GM18909 (cell line): ENCODE data around the gene CLDN24.

Experiments
- ATAC-seq: cut with Tn5 transposase; IDR thresholded peaks from one replicate; pipeline ENCODE4 v1.9.1; 2021; ENCODE audit warnings: mild to moderate bottlenecking; ENCODE audit not compliant: unreplicated experiment, poor library complexity

The CLDN24 gene

GRCh38 chr4:183322326-183322725 lies at the start of gene CLDN24:
Gene CLDN24, minus strand, starts transcription at chr4:183322426. Its CDS starts 0 bp downstream, at chr4:183322426.
- ATAC-seq = no peak

- ATAC-seq = no peak
Observed at GRCh38 chr4:183370786-183371185, 48.6 kb upstream of the CLDN24 start.

- ATAC-seq = no peak
Observed at GRCh38 chr4:183369073-183369472, 46.8 kb upstream of the CLDN24 start.

- ATAC-seq = no peak
Observed at GRCh38 chr4:183366206-183366835, 44.1 kb upstream of the CLDN24 start.

DNA sequence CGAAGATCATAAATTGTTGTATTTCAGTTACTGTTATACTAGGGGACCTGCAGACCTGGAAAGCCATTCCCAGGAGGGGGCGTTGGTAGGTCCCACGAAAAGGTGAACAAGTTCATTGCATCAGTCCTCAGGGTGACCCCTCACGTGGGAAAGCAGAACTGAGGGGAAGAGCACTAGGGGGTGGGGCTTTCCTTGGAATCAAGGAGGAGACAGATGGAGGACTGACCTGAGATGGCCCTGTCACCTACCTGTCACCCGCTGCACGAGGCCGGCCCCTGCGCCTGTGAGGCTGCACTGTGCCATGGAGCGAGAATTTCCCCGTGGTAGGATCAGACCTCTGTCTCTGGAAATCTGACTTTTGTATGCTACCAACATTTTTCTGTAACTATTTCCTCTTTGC lies 41.8 kb upstream of the CLDN24 start:
- ATAC-seq = no peak

- ATAC-seq = no peak
Observed at GRCh38 chr4:183362916-183363542, 40.8 kb upstream of the CLDN24 start.

- no peak for ATAC-seq
Observed at GRCh38 chr4:183362036-183362435, 39.8 kb upstream of the CLDN24 start.

DNA sequence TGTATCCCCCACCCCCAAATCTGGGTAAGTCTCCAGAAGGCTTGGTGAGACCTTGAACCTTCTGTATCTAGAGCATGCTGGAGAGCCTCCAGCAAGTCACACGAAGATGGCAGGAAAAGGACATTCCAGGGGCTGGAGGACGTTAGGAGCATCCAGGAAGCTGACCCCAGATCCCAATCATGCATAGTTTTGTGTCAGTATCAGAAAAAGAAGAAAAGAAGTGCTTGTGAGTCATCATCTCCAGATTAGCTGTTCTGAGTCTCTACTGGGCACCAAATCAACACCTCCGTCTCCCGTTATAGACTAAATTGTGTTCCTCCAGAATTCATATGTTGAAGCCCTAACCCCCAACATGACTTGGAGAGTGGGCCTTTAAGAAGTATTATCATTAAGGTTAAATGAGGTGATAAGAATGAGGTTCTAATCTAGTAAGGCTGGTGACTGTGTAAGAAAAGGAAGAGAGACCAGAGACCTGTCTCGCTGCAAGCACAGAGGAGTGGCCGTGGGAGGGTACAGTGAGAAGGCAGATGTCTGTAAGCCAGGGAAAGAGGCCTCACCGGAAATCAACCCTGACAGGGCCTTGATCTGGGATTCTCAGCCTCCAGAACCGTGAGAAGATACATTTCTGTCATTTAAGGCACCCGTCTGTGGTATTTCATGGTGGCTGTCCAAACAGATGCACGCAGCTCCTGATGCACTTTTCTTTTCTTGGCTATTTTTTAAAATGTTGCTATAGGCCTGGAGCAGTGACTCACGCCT lies 38.1 kb upstream of the CLDN24 start:
- no peak for ATAC-seq

DNA sequence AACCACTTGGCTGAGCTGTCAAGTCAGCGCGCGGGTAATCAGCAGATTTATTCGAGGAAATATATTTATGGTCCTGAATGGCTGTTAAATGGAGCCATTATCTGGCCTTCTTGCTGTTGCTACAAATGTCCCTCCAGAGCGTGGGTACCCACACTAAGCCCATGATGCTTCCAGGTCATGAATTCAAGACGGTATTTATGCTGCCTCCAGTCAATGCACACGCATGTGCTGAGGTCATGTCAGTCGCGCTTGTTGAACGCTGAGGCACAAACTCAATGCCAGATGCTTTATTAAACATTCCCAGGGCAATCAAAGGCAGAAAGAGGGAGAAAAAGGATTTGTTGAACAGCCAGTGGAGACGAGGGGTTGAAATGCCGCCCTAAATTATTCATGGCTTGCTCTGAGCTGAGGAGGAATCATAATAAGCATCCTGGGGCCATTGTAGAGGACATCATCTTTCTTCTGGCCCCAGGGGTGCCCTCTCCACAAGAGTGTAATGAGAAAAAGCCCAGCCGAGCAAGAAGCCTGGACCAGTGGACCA lies 36.1 kb upstream of the CLDN24 start:
- no peak for ATAC-seq

GRCh38 chr4:183356931-183357675 lies 34.9 kb upstream of the CLDN24 start:
- ATAC-seq = no peak

DNA sequence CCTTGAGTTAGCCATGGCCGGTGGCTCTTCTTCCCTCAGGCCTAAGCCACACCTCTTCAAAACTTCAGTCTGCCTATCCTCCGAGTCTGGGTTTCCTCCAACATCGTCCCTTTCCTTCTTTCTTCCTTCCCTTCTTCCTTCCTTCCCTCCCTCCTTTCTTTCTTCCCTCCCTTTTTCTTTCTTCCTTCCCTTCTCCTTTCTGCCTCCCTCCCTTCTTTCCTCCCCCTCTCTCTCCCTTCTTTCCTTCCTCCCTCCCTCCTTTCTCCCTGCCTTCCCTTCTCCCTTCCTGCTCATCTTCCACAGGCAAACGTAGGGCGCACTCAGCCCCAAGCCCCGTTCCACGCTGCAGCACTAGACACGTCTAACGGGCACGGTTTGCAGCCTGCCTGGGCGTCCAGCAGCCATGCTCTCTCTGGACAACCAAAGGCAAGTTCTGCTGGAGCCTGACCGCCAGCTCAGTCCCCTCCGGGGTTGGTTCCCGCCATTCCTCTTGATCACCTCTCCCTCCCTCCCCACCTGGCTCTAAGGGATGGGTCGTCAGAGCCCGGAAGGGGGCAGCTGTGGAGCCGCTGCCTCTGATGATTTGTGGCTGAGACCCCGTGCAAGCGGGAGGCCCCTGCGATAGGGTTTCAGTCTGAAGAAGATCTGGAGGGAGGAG lies 34.1 kb upstream of the CLDN24 start:
- ATAC-seq = no peak

DNA sequence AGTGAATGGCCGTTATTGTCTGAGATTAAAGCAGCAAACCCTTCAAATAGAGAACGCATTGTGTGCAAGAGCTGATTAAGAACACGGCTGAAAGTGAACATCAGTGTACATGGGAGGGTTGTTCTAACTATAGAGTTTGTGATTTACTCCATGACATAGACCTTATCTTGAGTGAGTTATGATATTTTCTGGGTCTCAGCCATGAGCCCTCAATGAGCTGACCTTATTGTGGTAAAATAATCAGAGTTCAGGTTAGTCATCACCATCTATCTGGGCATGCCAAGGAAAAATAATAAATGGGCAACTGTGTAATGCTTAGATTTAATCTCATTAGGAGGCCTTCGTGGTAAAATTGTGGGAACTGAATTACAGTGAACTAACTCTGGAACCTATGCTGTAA lies 33.2 kb upstream of the CLDN24 start:
- no peak for ATAC-seq

- no peak for ATAC-seq
Observed at GRCh38 chr4:183354219-183354618, 32.0 kb upstream of the CLDN24 start.

DNA sequence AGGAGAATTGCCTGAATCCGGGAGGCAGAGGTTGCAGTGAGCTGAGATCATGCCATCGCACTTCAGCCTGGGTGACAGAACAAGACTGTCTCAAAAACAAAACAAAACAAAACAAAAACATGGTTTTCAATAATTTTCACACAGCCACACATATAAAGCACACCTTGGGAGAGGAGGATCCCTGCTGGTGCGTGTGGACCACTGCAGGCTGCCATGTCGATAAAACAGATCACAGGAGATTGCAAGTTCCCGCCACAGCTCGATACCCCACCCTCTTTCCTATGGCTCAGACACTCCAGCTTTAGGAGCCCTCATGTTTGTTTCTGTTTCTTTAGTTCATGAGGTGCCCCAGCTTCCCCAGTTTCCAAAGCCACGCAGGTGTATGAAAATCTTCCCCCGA lies 31.3 kb upstream of the CLDN24 start:
- ATAC-seq = no peak

DNA sequence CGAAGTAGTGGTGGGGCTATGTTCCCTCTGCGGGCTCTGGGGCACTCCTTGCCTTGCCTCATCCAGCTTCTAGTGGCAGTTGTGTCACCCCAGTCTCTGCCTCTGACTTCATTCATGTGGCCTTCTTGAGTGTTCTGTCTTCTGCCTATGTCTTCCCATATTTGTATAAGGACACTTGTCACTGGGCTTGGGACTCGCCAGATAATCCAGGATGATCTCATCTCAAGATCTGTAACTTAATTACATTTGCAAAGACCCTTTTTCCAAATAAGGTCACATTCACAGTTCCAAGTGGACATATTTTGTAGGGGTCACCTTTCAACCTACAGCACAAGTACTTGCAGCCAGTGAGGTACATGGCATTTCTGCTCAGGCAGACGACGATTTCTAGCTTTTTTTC lies 30.3 kb upstream of the CLDN24 start:
- no peak for ATAC-seq

DNA sequence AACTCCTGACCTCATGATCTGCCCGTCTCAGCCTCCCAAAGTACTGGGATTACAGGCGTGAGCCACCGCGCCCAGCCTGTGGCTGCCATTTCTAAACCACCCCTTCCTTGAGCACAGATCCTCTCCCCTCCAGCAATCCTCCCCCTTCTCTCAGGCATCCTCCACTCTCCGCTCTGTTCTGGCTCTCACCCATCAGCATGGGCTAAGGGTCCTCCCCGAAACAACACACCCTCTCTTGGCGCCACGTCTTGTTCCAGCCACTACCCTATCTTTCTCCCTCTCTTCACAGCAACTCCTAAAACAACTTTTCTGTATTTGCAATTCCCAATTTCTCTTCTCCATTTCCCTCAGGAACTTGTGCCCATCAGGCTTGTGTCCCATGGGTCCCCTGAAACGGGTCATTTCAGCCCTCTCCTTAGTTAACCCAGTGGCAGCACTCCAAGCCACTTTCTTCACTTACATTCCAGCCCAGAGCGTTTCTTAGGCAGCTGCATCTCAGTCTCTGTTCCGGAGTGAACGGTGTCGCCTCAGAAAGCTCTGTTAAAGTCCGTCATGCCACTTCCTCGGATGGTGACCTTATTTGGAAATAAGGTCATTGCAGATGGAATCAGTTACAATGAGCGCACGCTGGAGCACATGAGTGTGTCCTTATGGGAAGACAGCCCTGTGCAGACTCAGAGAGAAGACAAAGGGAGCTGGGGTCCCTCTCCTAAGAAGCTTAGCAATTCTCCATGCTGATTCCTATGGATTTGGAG lies 28.3 kb upstream of the CLDN24 start:
- ATAC-seq = no peak

- ATAC-seq = no peak
Observed at GRCh38 chr4:183349673-183350072, 27.4 kb upstream of the CLDN24 start.

DNA sequence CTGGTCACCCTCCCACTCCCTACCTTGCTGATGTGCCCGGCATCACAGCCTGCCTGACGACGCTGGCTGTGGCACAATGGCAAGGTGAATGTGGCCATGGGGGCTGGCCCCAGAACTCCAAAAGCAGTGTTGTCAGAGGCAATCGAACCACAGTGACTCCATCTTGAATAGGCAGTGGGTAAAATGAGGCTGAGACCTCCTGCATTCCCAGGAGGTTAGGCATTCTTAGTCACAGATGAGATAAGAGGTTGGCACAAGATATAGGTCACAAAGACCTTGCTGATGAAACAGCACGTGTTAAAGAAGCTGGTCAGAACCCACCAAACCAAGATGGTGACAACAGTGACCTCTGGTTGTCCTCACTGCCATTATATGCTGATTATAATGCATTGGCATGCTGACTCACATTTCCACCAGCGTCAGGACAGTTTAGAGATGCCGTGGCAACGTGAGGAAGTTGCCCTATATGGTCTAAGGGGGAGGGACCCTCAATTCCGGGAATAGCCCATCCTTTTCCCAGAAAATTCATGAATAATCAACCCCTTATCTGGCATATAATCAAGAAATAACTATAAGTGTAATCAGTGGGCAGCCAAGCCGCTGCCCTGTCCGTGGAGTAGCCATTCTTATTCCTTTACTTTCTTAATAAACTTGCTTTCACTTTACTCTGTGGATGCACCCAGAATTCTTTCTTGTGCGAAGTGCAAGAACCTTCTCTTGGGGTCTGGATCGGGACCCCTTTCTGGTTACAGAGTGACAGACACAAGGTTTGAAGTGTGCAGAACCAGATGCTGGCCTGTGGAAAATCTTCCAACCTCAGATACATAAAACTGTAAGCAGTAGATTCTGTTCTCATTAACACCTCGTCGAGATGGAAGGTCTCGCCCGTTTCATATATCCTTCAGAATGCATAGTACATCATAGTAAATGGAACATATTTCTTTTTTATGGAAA lies 26.8 kb upstream of the CLDN24 start:
- no peak for ATAC-seq
